IMR-90 (cell line): Measurements from ENCODE around the gene SNCG.

Experiments used
- FOS ChIP-seq: fragments of 150-350 bp; IDR thresholded peaks from 2 replicates; pipeline ENCODE4 v1.6.1; 2016; ENCODE audit warnings: low read depth, low read length
- MAFK ChIP-seq: IDR thresholded peaks from 2 replicates; pipeline ENCODE4 v1.6.1; 2012; ENCODE audit warnings: low read depth, low read length, improper control_type of control experiment
- POLR2A ChIP-seq: IDR thresholded peaks from 2 replicates; pipeline ENCODE4 v1.6.1; 2012; ENCODE audit warnings: mild to moderate bottlenecking, low read depth, low read length
- RAD21 ChIP-seq: IDR thresholded peaks from 2 replicates; pipeline ENCODE4 v1.6.1; 2012; ENCODE audit warnings: low read length, improper control_type of control experiment
- TF ChIP-seq, protein P1 (sequence below): conservative IDR thresholded peaks from 2 replicates; pipeline ENCODE4 v1.5.1; 2012; ENCODE audit warnings: mild to moderate bottlenecking, low read depth, low read length, improper control_type of control experiment
- TF ChIP-seq, protein P2 (sequence below): fragments of 150-350 bp; IDR thresholded peaks from 2 replicates; pipeline ENCODE4 v1.6.1; 2017; ENCODE audit warnings: mild to moderate bottlenecking, antibody characterized with exemption, low read length, low read depth
- TF ChIP-seq, protein P3 (sequence below): fragments of 150-350 bp; IDR thresholded peaks from 2 replicates; pipeline ENCODE4 v1.6.1; 2016; ENCODE audit warnings: low read depth, mild to moderate bottlenecking, low read length, moderate library complexity, borderline replicate concordance

DNA sequence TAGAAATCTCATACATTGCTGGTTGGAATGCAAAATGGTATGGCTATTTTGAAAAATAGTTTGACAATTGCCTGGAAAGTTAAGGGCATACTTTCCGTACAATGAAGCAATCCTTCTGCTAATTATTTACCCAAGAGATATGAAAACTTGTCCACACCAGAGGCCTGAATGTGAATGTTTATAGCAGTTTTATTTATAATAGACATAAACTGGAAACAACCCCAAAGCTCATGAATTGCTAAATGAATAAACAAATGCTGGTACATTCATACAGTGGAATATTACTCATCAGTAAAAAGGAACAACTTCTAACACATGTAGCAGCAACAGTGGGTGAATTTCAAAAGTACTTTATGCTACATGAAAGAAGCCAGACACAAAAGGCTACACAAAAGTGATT, 43.7 kb upstream of the SNCG start:
- TF ChIP-seq POLR2A (no peak), RAD21 (no peak), MAFK (no peak), FOS (no peak)
- TF ChIP-seq, protein P1, sequence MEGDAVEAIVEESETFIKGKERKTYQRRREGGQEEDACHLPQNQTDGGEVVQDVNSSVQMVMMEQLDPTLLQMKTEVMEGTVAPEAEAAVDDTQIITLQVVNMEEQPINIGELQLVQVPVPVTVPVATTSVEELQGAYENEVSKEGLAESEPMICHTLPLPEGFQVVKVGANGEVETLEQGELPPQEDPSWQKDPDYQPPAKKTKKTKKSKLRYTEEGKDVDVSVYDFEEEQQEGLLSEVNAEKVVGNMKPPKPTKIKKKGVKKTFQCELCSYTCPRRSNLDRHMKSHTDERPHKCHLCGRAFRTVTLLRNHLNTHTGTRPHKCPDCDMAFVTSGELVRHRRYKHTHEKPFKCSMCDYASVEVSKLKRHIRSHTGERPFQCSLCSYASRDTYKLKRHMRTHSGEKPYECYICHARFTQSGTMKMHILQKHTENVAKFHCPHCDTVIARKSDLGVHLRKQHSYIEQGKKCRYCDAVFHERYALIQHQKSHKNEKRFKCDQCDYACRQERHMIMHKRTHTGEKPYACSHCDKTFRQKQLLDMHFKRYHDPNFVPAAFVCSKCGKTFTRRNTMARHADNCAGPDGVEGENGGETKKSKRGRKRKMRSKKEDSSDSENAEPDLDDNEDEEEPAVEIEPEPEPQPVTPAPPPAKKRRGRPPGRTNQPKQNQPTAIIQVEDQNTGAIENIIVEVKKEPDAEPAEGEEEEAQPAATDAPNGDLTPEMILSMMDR = no peak
- TF ChIP-seq, protein P2, sequence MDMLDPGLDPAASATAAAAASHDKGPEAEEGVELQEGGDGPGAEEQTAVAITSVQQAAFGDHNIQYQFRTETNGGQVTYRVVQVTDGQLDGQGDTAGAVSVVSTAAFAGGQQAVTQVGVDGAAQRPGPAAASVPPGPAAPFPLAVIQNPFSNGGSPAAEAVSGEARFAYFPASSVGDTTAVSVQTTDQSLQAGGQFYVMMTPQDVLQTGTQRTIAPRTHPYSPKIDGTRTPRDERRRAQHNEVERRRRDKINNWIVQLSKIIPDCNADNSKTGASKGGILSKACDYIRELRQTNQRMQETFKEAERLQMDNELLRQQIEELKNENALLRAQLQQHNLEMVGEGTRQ = no peak
- TF ChIP-seq, protein P3, sequence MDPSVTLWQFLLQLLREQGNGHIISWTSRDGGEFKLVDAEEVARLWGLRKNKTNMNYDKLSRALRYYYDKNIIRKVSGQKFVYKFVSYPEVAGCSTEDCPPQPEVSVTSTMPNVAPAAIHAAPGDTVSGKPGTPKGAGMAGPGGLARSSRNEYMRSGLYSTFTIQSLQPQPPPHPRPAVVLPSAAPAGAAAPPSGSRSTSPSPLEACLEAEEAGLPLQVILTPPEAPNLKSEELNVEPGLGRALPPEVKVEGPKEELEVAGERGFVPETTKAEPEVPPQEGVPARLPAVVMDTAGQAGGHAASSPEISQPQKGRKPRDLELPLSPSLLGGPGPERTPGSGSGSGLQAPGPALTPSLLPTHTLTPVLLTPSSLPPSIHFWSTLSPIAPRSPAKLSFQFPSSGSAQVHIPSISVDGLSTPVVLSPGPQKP = no peak
